NCI-H748 (cell line): ENCODE data around the gene RNFT2.

Experiments used
- DNase-seq: peaks from one replicate; lab custom pipeline; 2025; ENCODE audit not compliant: unreplicated experiment; lab: John Stamatoyannopoulos, UW

The RNFT2 gene

GRCh38 chr12:116709768-116710167, 28.3 kb upstream of the RNFT2 start:
- DNase-seq, result peak; percentile 6

- DNase-seq, result peak; percentile 6
Measured at GRCh38 chr12:116710370-116711150, 27.6 kb upstream of the RNFT2 start.

- DNase-seq, result no peak
Measured at GRCh38 chr12:116712458-116713303, 25.4 kb upstream of the RNFT2 start.

- no peak for DNase-seq
Measured at GRCh38 chr12:116713527-116713926, 24.6 kb upstream of the RNFT2 start.

- no peak for DNase-seq
Measured at GRCh38 chr12:116714175-116714574, 23.9 kb upstream of the RNFT2 start.

GRCh38 chr12:116717466-116718437, 20.4 kb upstream of the RNFT2 start:
- DNase-seq, result no peak

GRCh38 chr12:116718655-116719454, 19.3 kb upstream of the RNFT2 start:
- DNase-seq, result peak; percentile 54

GRCh38 chr12:116719731-116720528, 18.2 kb upstream of the RNFT2 start:
- no peak for DNase-seq

- no peak for DNase-seq
Measured at GRCh38 chr12:116722245-116722644, 15.9 kb upstream of the RNFT2 start.

- no peak for DNase-seq
Measured at GRCh38 chr12:116726694-116727093, 11.4 kb upstream of the RNFT2 start.

- no peak for DNase-seq
Measured at GRCh38 chr12:116727261-116727660, 10.9 kb upstream of the RNFT2 start.

- no peak for DNase-seq
Measured at GRCh38 chr12:116727891-116728290, 10.2 kb upstream of the RNFT2 start.

GRCh38 chr12:116731801-116732200, 6.3 kb upstream of the RNFT2 start:
- DNase-seq, result no peak

GRCh38 chr12:116734156-116734768, 3.9 kb upstream of the RNFT2 start:
- no peak for DNase-seq

GRCh38 chr12:116735084-116735483, 3.0 kb upstream of the RNFT2 start:
- no peak for DNase-seq

- DNase-seq, result peak; percentile 66
Measured at GRCh38 chr12:116735951-116736599, 2.0 kb upstream of the RNFT2 start.

GRCh38 chr12:116736962-116737773, 947 bp upstream of the RNFT2 start:
- DNase-seq, result peak; percentile 19
